Islet precursor cell (in vitro differentiated cells): Measurements from ENCODE around the gene ADGRD2.

ENCODE experiments used
- DNase-seq: peaks from one replicate; pipeline ENCODE4 v3.0.0-alpha.2; 2018

Gene ADGRD2

DNA sequence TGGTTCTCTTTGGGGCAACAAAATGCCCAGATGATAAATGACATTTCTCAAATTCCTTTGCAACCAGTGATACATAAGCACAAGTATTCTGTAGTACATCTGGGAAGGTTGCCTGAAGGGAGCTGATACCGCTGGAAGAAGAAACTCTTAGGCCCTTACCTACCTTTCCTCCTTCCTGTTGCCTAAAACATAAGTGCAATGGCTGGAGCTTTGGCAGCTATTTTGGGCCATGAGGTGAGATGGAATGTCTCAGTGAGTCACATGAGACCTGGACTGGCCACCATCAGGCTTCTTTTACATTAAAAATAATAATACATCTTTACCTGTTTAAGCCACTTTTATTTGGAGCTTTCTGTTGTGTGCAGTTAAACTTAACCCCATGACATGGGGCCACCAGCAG lies 11.2 kb upstream of the ADGRD2 start:
- DNase-seq, result peak; percentile 4

DNA sequence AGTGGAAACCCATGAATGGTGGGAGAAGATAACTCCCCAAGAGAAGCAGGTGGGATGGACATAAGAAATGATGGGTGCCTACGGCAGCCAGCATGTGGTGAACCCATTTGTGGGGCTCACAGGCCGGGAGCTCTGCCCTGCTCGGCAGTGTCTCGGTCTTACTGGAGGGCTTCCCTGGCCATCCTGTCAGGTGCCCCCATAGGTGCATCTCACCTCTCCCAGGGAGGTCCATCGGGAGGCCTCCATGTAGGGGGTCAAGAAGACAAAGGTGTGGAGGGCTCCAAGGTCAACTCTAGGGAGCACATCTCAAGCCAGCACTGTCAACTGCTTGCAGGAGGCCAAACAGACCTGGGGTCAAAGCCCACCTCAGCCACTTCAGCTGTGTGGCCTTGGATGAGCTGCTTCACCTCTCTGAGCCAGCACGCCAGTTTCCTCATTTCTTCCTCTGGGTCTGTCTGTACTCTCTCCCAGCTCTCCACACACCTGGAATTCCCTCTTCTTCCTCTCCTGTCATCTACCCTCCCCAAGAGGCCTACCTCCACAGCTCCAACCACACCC lies 10.5 kb upstream of the ADGRD2 start:
- no peak for DNase-seq

DNA sequence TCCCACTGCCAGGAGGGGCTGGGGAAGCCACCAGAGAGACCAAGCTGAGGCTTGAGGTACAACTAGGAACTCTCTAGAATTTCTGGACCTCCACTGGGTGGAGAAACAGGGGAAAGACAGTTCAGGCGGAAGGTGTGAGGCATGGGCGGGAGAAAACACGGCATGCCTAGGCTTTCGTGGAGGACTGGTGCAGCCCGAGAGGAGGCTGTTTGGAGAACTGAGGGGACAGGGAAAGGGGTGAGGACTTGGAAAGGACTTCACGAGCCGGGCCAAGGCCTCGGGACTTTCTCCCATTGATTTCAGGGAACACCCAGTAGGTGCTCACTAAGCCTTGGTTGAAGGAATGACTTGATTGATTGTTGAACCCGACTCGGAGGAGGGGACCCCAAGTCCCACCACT lies 9.5 kb upstream of the ADGRD2 start:
- DNase-seq, result no peak

DNA sequence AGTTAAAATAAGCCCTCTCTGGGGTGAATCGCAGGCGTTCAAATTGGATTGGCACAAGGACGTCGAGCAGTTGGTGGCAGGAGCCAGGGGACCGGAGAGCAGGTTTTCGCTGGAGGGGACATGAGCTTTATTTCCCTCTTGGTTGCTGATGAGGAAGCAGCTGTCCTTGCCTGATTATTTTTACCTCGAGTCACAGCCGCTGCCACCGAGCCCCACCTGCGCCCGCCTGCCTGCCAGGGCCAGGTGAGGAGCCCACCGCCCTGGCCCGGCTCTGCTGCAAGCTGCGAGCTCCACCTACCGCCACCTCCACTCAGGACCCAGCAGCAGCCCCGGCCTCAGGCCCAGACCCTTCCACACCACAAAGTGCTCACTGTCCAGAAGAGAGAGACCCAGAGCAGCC lies 9.0 kb upstream of the ADGRD2 start:
- no peak for DNase-seq

DNA sequence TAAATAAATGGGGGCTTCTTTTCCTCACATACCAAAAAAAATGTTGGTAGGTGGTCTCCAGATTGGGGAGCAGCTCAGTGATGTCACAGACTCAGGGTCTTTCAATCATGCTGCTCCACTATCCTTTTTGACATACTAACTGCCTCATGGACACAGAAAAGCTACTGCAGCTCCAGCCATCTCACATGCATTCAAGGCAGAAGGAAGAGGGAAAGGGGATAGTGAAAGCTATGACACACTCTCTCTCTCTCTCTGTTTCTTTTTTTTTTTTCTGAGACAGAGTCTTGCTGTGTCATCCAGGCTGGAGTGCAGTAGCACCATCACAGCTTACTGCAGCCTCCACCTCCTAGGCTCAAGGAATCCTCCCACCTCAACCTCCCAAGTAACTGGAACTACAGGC lies 7.9 kb upstream of the ADGRD2 start:
- no peak for DNase-seq

GRCh38 chr9:124442826-124443225 lies 7.4 kb upstream of the ADGRD2 start:
- DNase-seq, result no peak

DNA sequence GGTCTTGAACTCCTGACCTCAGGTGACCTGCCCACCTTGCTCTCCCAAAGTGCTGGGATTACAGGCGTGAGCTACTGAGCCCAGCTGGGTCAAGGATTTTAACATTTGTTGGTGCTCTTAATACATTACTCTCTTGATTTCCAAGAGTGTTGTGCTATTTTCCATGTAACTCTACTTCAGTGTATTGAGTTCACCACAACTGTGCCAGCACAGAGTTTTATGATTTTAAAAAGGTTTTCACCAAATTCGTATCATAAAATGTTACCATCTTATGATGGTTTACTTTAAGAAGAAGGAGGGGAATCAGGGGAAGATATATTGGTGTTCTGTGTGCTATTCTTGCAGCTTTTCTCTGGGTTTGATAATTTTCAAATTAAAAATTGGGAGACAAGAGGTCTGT lies 6.6 kb upstream of the ADGRD2 start:
- DNase-seq, result no peak

DNA sequence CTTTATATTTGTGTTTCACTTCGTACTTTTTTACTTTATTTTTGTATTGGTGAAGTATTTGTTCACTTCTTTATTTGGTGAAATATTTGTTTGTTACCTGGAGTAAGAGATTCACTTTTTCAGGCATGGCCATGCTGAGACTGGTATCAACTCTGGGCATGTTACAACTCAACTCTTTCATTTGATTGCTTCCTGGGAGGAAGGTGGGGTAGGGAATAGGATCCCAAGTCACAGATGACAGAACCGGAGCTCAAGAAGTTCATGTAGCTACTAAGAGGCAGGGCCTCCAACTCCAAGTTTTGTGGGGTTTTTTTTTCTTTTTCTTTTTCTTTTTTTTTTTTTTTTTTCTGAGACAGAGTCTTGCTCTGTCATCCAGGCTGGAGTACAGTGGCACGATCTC lies 6.1 kb upstream of the ADGRD2 start:
- DNase-seq, result no peak

DNA sequence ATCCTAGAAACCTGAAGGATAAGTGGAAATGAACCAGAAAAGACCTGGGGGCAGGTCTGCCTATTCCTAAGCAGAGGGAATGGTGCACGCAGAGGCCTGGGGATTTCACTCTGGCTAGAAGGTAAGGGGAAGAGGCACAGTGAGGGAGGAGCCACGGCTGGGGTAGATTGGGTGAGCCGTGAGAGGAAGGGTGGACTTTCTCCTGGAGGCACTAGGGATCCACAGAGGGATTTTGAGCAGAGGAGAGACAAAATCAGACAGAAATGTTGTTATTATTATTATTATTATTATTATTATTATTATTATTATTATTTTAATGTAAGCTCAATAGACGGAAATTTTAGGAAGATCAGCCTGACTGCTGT lies 3.0 kb upstream of the ADGRD2 start:
- DNase-seq, result no peak

DNA sequence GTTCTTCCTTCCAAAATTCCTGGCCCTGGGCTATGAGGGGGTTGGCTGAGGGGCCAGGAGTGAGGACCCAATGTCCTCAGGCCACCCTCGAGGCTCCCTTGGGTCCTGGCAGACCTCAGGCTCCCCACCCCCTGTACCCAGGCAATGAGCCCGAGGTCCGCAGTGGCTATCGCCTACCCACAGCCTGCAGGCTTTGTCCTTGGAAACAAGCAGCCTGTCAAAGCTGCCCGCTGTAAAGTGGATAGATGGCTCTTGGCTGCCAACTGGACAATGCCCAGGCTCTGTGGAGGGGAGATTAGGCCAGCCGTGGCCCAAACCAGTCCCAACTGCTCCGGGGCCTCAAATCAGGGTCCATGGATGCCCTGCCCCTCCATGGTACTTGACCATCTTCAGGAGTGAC lies 2.2 kb upstream of the ADGRD2 start:
- DNase-seq, result no peak

- DNase-seq, result no peak
Measured at GRCh38 chr9:124449381-124450151, 685 bp upstream of the ADGRD2 start.

DNA sequence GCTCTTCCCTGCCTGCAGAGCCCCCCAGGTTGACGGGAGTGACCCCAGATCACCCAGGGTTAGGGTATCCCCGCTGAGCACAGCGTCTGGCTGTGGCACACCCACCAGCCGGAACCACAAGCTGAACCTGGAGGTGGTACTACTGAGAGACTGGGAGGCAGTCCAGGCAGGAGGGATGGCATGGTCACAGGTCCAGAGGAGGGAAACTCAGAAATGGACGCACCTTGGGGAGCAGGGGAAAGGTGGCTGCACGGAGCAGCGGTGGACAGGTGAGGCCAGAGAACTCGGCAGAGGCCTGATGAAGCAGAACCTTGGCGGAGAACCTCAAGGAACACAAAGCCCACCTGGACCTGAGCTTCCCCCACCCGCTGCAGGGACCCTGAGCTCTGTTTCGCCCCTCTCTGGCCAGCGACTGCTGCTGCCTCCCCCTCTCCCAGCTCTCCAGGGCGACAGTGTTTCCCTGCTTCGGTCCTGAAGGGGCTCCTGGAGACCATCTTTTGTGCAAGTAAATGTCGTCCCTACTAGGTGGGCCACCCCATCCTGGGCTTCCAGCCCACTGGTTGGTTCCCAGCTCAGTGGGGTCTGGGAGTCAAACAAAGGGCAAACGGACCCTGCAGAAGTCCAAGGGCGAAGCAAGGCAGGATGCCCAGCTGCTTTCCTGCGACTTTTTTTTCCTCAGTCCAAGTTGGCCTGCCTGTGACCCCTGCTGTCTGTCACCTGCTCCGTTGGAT lies 845 bp downstream of the ADGRD2 start:
- peak; percentile 48 for DNase-seq

- DNase-seq, result peak; percentile 37
Measured at GRCh38 chr9:124452326-124452725, 2.1 kb downstream of the ADGRD2 start.

GRCh38 chr9:124452841-124453585 lies 2.8 kb downstream of the ADGRD2 start:
- no peak for DNase-seq

DNA sequence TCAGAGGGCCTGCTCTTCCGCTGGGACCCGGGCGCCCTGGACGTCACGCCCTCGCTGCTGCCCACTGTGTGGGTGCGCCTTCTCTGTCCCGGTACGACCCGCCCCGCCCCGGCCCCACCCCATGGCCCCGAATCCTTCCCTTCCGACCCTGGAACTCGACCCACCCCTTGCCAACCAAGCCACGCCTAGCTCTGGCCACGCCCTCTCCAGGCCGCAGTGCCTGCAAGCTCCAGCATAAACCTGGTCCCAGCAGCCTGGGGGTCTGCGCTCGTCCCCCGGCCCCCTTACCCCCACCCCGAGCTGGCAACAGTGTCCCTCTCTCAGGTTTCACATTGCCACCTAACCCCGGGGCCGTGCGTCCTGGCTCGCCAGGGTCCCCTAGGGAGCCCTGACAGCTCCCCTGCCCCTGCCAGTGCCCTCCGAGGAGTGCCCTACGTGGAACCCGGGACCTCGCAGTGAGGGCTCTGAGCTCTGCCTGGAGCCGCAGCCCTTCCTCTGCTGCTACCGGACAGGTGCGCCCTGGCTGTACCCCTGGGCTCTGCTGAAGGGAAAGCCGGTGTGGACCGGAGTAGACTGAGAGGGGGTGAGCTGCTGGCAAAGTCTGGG lies 3.4 kb downstream of the ADGRD2 start:
- DNase-seq, result peak; percentile 73

DNA sequence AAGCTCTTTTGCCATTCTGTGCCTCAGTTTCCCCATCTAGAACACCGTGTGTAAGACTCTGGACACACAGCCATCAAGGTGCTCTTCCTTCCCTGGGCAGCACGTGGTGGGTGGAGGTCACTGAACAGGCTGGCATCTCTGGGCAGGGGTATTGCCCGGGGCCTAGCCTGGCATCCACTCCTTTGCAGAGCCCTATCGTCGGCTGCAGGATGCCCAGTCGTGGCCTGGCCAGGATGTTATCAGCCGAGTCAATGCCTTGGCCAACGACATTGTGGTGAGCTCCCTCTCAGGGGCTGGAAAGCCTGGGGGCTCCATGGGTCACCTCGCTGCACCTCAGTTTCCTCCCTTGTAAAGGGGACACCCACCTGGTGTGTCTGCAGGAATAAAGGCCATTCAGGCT lies 4.0 kb downstream of the ADGRD2 start:
- DNase-seq, result no peak

DNA sequence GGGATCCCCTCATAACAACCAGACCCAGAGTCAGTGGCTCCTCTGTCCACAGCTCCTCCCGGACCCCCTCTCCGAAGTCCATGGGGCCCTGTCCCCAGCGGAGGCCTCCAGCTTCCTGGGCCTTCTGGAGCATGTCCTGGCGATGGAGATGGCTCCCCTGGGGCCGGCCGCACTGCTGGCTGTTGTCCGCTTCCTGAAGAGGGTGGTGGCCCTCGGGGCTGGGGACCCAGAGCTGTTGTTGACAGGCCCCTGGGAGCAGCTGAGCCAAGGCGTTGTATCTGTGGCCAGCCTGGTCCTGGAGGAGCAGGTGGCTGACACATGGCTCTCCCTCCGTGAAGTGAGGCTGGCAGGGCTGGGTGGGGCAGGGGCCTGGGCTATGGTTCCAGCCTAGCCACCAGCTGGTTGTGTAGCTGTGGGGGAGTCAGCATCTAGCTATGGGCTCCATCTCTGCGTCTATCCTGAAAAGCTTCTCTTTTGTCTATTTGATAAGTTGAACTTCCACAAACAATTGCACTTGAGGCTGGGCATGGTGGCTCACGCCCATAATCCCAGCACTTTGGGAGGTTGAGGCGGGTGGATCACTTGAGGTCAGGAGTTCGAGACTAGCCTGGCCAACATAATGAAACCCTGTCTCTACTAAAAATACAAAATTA lies 4.7 kb downstream of the ADGRD2 start:
- DNase-seq, result no peak

DNA sequence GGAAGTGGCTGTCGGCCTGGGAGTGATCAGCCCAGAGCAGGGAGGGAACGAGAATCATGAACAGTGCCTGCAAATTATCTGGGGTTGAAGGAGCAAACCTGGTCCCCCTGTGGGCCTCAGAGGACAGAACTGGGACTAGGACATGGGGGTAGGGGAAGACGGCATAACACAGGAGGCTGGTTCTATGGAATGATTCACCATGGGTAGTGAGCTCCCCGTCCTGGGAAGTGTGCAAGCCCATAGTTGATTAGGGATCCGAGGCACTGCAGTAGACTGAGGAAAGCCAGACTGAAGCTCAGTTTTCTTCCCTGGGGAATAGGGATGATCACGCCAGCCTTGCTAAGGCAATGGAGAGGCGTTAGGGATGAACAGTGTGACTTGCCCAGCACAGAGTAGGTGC lies 5.6 kb downstream of the ADGRD2 start:
- no peak for DNase-seq

GRCh38 chr9:124456341-124457078 lies 6.3 kb downstream of the ADGRD2 start:
- DNase-seq, result no peak

GRCh38 chr9:124457079-124457886 lies 7.0 kb downstream of the ADGRD2 start:
- DNase-seq, result no peak

DNA sequence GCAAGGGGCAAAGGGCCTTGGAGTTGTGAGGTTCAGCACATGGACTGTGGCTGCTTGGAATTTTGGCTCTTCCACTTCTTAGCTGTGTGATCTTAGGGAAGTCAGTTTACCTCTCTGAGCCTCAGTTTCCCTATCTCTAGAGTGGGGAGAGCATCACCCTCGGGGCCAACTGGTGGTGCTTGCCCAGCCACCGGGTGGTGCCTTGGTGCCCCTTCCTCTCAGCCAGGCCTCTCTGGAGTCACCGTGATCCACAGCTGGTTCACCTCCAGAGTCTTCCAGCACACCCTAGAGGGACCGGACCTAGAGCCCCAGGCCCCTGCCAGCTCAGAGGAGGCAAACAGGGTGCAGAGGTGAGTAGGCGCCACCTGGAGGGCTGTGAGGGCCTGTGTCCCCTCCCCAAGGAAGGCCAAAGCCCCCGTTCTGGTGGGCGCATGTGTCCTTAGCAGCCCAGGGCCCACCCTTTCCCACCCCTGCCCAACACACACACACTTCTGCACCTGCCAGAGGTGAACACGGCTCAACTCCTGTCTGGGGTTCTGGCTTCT lies 7.7 kb downstream of the ADGRD2 start:
- DNase-seq, result no peak
